Amygdala (tissue), 56 donors: Measurements from ENCODE around the gene ITPRID2.

ENCODE experiments used
- DNase-seq, 56 donors: peaks; one replicate each; lab custom pipeline; 2025; lab: John Stamatoyannopoulos, UW

ITPRID2 gene

DNA sequence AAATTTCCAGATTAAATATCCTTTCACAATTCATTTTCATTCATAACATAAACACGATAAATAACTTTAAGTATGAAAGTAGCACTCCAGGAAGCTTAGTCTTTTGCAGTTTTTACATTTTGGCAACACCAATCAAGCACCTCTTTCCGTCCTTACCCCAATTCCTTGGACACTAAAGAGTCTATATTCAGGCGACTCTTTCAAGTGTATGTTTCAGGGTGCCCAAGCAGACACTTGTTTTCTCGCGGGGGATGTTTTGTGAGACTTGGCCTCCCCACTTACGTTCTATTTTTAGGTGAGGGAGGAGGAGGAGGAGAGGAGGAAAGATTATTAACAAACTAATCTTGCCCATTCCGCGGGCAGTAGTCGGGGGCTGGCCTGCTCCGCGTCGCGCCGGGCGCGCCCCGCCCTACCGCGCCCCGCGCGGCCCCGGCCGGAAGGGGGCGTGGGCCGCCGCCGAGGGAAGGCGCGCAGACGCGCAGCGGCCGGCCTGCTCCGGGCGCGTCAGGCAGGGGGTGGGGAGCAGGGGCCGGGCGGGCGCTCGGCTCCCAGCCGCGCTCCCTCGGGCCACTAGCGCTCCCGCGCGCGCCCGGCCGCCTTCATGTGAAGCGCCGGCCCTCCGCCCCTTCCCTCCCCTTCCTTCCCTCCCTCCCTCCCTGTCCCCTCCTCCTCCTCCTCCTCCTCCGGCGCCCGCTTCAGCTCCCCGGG, at the start of gene ITPRID2:
Gene ITPRID2 (plus strand): TSS at position 473 of the 708 bp plus-strand sequence. CDS start 337 bp downstream, outside the sequence.
- DNase-seq: peak in 49 of 56 donors; percentile 23 to 87 (median 77)

DNA sequence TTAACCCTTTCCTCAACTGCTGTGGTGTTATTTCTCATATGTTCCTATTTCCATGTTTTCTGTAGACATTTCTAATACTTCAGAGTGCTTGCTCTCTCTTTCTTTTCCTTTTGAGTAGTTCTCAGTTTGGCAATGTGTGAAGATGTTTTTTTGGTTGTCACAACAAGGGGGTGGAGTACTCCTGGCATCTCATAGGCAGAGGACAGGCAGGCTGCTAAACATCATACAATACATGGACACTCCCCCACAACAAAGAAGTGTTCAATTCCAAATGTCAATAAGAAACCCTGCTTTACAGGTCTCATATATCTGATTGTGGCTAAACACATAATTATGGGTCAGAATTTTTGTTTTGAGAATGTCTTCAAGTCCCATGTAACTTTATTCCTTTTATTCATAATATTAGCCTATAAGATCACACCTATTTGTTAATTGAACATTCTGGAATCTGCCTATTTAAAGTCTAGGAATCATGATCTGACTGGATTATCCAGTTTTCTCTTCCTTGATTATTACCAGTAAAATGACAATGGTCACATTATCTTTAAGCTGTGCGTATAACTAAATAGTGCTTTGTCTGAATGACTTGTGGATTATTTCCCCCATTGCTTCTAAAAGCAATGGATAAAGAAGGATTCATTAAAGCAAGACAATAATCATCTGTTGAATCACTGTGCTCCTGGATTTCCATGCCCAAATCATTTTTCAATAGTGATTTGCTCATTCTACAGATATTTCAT, 46.8 kb upstream of the ITPRID2 start:
- DNase-seq: no peak

DNA sequence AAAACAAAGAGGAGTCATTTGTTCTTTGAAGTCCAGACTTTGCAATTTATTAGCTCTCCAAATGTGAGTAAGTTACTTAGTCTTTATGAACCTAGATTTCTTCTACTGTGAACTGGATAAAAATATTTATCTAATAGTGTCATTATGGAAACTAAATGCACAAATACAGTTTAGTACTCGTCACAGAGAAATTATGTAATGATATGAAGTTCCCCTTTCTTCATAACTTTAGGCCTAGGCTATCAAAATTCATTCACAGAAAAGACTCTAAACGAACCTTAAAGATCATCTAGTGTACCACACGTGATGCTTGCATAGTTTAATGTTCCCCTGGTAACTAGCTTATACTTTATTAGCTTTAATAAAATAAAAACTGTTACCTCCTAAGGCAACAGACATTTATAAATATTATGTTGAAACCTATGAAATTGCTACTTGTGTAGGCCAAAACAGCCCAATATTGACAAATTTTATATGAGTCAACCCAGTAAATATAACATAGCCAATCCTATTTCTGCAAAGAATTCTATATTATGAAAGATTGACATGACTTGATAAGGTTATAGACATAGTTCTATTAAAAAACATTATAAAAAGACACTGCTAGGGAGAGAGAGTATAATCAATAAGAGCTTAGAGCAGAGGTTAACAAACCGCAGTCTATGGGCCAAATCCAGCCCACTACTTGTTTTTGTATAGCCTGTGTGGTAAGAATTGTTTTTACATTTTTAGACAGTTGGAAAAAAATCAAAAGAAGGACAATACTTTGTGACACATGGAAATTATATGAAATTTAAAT, 44.9 kb upstream of the ITPRID2 start:
- DNase-seq: no peak

DNA sequence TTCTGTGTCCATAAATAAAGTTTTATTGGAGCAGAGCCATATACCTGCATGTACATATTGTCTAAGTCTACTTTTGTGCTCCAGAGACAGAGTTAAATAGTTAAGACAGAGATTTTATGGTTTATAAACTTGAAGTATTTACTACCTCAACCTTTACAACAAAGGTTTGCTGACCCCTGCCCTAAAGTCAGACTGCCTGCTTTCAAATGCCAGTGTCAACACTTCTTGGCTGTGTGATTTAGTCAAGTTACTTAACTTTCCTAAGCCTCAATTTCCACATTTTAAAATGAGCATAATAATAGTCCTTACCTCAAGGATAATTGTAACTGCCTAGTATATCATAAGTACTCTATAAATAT, 44.4 kb upstream of the ITPRID2 start:
- no peak for DNase-seq

DNA sequence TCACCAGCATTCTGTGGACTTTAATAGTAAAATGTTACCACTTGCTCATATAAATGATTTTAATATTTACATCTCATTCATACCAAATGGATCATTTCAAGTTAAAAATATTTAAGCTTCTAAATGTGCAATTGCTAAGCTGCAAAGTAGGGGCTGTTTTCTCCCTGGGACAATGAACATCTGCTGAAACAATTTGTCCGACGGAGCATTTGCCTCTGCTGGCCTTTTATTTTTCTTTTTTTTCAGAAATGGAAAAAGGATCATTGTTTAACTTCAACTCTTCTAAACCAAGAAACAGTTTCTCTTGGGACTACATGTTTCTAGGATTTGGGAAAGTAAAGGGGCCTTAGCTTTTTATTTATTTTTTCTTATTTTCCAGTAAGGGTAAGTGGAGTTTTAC, 43.8 kb upstream of the ITPRID2 start:
- DNase-seq: no peak

DNA sequence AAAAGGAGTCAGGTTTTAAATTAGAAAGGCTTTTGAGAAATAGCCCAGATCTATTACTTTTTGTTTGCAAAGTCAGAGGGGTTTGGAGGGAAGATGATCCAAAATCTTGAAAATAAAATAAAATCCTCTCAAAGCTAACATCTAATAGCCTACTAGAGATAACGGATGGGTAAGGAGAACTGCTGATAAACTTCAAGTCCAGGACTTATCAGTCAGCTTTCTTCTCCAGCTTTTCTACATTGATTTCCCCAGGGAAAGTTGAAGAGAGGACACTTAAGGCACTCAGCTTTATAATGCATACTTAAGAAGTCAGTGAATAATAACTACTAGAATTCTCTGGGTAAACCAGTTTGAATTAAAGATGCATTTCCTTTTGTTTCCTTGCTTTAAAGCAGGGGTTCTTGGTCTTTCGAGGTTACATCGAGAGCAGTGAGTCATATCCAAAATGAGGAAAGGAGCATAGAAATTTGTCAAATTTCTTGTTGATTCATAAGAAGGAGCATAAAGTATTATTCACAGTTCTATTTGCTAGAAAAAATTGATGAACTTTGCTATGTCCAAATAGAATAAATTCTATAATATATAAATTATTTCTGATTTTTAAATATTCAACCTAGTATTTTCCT, 43.2 kb upstream of the ITPRID2 start:
- no peak for DNase-seq

DNA sequence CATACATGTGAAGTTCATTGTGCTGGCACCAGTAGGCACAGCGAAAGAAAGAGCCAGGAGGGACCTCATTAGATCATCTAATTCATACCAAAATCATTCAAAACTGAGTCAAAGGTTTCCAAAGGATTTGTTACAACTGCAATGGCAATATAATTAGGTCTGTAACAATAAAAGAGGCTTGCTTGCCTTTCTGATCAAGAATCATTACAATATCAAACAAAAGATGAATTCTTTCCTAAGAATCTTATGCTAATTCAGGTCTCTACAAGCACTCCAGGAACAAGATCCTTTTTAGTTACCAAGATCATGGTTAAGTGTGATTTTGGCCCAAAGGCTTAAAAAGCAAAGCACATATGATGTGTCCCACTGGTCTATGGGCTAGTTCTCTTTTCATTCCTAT, 41.9 kb upstream of the ITPRID2 start:
- no peak for DNase-seq

DNA sequence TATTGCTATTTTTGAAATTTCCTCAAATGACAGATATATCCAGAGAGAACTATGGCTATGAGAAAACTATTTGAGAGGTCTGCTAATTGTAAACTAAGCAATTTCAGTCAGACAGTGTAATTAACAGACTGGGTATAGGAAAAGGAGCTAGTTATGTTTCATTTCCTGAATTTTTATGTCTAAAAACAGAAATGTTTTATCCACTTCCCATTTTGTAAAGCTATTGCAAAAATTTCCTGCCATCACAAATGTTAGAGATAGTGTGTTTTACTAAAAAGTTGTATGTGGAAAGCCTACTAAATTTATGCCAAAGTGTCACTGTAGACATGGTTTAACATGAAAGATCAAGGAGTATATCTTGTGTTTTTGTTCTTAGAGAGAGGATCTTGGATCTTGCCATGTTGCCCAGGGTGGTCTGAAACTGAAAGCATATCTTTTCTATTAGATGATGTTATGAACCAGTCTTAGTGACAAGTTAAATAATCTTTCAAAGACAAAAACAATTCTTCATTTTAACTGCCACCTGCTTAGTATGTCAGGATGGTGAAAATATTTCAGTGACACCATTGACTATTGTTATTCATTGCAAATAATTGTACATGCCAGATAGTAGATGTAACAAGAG, 40.5 kb upstream of the ITPRID2 start:
- no peak for DNase-seq

DNA sequence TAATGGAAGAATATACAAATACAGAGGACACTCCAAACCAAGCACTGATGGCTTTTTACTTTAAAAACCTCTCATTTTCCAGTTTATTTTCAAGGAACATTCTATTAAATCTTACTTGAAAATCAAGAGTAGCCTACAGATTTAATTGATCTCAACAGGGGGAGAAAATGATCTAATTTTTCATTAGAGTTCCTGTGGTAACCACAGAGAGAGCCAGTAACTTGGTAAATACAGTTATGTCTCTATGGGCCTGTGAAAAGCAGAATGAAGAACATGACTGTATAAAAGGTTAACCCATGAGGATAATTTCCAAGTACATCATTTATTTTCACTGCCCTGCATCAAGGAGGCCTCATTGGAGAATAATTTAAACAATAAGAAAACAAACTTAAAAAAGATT, 39.8 kb upstream of the ITPRID2 start:
- DNase-seq: no peak

DNA sequence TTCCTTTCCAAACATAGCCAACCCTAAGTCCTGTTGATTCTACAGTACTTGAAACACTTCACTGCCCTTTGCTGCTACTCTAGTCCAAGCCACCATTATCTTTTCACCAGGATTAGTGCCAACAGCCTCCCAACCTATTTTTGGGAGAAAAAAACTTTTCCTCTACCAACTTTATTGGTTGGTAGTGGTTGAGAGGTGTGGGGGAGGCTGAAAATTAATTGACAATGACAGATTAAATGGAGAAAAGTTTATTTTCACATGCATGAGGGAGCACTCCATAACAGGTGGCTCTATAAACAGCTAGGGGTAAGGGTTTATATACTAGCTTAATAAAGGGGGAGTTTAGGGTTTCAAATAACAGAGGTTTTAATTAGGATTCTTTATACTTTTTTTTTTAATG, 37.8 kb upstream of the ITPRID2 start:
- DNase-seq: no peak

DNA sequence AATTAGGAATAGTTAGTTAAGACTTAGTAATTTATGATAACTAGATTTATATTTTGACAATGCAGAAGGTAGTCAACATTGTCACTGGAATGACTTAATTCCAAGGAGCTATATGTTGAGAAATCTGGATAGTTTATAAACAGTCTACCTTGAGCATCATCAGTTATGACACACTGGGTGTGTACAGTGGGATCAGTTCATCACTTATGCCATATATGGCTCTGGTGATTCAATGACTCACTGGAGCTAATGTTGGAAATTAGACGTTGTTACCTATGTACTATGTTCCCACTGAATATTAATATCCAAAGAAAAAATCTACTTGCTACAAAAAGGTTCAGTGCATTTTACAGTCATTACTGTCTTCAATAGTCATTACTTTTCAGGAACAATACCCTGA, 34.0 kb upstream of the ITPRID2 start:
- no peak for DNase-seq

DNA sequence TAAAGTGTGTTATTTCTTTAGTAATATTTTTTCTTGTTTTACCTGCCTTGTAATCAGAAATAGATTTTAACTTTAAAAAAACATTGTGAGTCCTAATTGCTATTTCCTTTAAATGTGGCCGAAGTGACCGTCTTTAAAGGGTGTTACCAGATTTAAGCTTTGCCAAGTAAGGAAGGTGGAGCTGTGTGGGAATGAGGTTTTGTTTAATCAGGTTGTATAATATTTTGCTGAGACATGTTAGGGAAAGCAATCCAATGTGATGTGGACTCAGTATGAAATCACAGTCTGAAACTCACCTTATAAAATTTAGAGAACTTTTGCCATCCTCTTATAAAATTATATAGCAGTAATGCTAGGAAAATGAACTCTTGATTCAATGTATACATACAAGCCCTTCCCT, 32.9 kb upstream of the ITPRID2 start:
- no peak for DNase-seq

DNA sequence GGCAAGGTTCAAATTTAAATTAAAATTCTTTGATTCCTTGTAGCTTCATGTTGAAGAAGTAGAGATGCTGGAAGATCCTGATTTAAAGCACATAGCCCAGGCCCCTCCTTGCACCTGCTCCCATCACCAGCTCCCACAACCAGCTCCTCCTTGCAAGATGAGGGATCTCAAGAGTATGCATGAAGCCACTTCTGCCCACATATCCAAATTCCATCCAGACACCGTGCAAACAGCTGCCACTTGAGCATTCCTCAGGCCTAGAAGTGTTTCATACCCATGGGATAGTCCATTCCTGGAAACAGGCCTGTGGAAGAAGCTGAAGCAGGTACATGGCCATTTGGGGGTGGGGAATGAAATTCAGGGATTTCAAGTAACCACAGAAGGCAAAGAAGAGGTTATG, 32.4 kb upstream of the ITPRID2 start:
- DNase-seq: no peak

DNA sequence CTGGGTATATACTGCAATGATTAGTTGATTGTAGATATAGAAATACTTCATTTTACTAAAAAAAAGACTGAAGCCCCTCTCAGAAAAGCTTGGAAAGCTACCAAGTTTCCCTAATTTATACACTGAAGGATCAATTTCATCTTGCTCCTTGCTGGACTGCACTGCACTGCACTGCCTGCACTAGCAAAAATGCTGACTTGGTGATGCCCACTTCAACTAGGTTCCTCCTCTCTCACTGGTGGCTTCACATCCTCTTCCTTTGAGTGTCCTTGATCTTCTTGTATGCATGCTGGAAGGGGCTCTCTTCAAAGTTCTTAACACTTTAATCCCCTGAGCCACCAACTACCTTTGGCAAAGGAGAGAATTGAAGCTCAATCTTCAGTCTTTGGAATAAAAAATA, 31.7 kb upstream of the ITPRID2 start:
- no peak for DNase-seq

DNA sequence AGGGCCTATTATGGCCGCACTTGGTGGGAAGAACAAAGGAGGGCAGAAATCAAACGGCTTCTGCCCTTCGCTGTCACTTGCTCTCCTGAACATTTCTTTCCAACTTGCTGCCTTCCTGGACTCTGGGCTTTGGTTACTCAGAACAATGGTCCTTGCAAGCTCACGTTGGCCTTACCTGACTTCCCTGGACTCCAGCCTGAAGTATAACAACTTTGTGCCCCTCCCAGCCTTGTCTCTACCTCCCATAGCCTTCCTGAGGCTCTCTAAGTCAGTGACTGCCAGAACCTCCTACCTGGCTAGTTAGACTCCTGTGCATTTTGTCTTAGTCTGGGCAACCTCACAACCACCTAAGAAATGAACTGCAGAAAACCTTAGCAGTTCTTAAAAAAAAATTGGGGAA, 30.2 kb upstream of the ITPRID2 start:
- DNase-seq: no peak

DNA sequence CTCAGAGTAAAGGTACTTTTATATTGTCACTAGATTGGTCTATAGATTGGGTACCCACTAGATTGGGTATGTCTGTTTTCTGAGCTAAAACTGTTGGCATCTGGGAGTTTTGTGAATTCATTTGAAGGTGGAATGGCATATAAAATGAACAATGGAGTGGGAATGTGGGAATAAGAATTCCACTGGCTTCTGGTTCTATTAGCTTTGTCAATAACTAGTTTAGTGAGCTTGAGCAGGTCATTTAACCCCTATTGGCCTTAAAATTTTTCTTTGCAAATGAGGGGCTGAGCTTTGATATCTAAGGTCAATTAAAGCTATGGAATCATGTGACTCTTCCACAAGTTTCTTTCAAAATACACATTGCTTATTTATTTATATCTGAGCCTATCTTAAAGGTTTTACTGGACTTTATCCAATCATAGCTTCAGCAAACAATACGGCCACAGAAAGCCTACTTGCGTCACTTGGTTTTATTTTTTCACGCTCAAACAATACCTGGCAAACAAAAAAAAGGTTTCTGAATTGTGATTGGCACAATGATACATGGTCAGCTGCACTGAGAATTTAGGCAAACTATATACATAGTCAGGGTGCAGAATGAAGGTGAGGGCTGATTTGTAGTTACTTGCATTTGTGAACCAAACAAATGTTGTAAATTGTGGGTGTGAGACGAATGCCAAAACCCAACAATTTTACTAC, 28.8 kb upstream of the ITPRID2 start:
- DNase-seq: no peak

DNA sequence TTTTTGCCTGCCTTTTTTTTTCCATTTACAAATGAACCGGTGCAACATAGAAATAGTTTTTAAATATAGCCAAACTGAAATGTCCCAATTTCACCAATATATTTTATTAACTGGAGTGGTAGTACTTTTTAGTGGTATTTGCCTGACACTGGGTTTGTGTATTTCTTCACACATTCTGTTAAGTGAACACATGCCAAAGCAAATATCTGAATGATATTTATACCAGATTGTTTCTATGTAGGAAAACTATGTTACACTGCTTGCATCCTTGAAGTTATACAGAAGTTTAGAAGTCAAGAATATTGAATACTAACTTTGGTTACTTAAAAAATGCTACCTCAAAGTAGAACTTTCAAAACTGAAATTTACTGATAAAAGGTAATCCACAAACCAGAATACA, 19.4 kb upstream of the ITPRID2 start:
- DNase-seq: no peak

DNA sequence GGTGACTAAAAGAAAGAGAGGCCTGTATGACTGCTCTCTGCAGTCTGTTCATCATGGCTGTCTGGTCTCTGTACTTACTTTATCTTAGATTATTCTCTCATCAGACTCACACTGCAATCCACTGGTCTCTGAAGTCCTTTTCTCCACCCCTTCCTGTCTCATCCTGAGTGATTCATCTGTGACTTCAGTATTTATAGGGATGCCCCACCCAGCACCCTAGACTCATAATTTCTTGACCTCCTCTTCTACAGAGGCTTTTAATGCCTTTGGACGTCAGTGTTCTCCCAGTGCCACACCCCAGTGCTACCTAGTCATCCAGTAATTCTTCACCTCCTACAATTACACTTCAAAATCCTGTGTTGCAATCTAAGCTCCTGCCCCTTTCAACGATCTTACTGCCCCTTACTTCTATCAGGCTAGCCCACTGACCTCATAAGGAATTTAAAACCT, 14.9 kb upstream of the ITPRID2 start:
- no peak for DNase-seq

DNA sequence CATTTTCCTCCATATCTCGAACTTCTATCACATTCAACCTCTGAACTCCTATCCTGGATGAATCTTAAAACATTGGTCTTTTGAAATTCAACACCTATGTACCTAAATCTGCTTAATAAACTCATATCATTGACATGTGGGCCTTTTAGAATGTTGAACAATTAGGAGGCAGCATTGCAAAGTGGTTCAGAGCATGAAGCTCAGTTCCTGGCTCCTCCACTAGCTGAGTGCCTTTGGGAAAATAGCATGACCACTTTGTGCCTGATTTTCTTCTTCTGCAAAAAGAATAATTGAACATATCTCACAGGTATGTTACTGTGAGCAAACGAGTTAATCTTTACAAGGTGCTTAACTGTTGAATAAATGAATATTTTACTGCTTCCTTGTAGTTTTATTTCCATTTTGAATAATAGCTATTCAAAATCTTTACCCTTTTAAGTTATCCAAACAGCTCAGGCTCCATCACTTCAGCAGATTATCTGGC, 14.3 kb upstream of the ITPRID2 start:
- no peak for DNase-seq

DNA sequence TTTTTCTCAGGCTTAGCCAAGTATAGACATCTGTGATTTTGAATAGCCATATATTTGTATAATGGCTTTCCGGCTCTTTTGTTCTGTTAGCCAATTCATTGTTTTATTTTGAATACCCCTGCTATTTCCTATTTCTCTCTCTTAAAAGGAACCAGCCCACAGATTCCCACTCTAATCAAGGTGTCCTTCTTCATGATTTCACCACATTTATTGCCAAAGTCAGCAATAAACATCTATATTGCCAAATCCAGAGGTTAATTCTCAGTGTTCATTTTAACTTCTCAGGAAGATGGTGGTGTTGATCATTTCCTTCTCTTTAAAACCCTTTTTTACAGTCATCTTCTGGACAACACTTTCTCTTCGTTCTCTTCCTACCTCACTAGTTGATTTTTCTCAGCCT, 13.1 kb upstream of the ITPRID2 start:
- no peak for DNase-seq
